NB4 (cell line): ENCODE data around the gene FAM107B.

Experiments used
- DNase-seq: peaks from one replicate; pipeline ENCODE4 v3.0.0; 2010; ENCODE audit warnings: low read depth
- H3K4me3 ChIP-seq: one replicate; pipeline ENCODE4 v1.5.1; 2011; ENCODE audit warnings: mild to moderate bottlenecking, low read depth, low read length, moderate library complexity
- CTCF ChIP-seq: IDR thresholded peaks from one replicate; pipeline ENCODE4 v1.5.1; 2012; ENCODE audit warnings: low read depth, low read length
- MAX ChIP-seq: IDR thresholded peaks from 2 replicates; pipeline ENCODE4 v1.6.1; 2011; ENCODE audit warnings: low read depth, low read length
- MYC ChIP-seq: IDR thresholded peaks from 2 replicates; pipeline ENCODE4 v1.6.1; 2011; ENCODE audit warnings: low read depth, low read length
- POLR2A ChIP-seq: IDR thresholded peaks from 2 replicates; pipeline ENCODE4 v1.6.1; 2011; ENCODE audit warnings: mild to moderate bottlenecking; ENCODE audit not compliant: insufficient read length; ENCODE audit errors: extremely low read depth

FAM107B gene

GRCh38 chr10:14736600-14737081, 38.1 kb downstream of the FAM107B start:
- no peak for TF ChIP-seq CTCF
- TF ChIP-seq MAX = no peak
- TF ChIP-seq POLR2A = no peak
- no peak for TF ChIP-seq MYC

DNA sequence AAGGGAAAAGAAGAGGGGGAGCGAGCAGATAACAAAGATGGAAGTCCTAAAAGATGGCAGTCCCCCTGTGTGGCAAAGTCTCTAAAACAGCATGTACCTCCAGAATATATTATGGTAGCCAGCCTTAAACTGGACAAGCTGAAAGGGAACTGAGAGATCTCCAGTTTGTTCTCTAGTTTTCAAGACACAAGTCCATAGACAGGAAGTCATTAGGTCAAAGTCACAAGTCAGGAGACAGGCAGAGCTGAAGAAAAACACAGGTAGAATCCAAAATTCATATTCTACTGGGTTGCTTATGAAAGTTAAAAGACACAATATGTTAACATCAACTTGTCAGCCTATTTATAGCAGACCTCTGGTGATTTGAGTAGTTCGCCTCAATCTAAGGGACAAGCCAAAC, 38.7 kb downstream of the FAM107B start:
- no peak for DNase-seq
- H3K4me3 ChIP-seq = no peak overlapping the region
- TF ChIP-seq MYC = no peak

More at GRCh38 chr10:14736600-14737081, 38.1 kb downstream of the FAM107B start:
- no peak overlapping the region for H3K4me3 ChIP-seq
- peak; percentile 37 for DNase-seq

- TF ChIP-seq POLR2A = no peak
- no peak for TF ChIP-seq MYC
- no peak for TF ChIP-seq CTCF
- no peak for TF ChIP-seq MAX
- no peak overlapping the region for H3K4me3 ChIP-seq
- DNase-seq = no peak
Observed at GRCh38 chr10:14731875-14732512, 42.7 kb downstream of the FAM107B start.

GRCh38 chr10:14728346-14728745, 46.4 kb downstream of the FAM107B start:
- no peak for TF ChIP-seq MAX
- no peak for TF ChIP-seq CTCF
- TF ChIP-seq MYC = no peak
- no peak for TF ChIP-seq POLR2A
- H3K4me3 ChIP-seq = no peak overlapping the region
- no peak for DNase-seq

GRCh38 chr10:14727924-14728323, 46.8 kb downstream of the FAM107B start:
- DNase-seq = no peak
- TF ChIP-seq MYC (no peak), POLR2A (no peak), MAX (no peak), CTCF (no peak)
- H3K4me3 ChIP-seq = no peak overlapping the region

DNA sequence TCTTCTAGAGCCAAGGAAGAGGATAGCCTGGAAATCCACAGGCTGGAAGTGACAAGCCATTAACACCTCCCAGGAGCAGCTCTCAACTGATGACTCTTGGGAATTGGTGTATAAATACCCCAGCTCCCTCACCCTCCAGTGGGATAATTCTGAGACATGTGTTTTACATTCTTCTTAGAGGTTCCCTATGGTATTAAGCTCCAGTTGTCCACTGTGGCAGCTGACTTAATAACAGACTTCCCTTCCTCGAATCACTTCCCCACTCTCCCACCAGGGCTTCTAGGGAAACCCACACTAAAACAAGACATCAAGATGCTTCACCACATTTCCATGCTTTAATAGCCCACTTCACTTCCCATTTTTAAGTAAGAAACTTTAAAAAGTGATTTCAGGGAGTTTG, 47.2 kb downstream of the FAM107B start:
- no peak for DNase-seq
- TF ChIP-seq CTCF (no peak), POLR2A (no peak), MYC (no peak), MAX (no peak)
- no peak overlapping the region for H3K4me3 ChIP-seq
